Left lung (tissue), 10 donors: ENCODE measurements around the gene THRAP3. TPM values are rescaled to one million over a fixed set of nuclear protein-coding genes. Genes with fewer than 3 reads are reported as not detected.

Experiments used
- ATAC-seq: fragments of 200-7000 bp; cut with Tn5 transposase; one replicate; pipeline ENCODE4 v1.9.1; 2020; ENCODE audit warnings: moderate library complexity
- DNase-seq, 4 donors: peaks; one replicate each; pipeline ENCODE4 v3.0.0-alpha.2; 2013 to 2020
- H3K27ac ChIP-seq, 2 donors: fragments of 200-600 bp; sonication (generic) in 1 of 2; one replicate each; pipeline versions ENCODE4 v1.5.0 to v1.8.0; 2020 to 2021
- H3K27me3 ChIP-seq, 2 donors: fragments of 200-600 bp; sonication (generic) in 1 of 2; one replicate each; pipeline versions ENCODE4 v1.5.0 to v1.8.0; 2020 to 2021
- H3K36me3 ChIP-seq, 2 donors: fragments of 200-600 bp; sonication (generic) in 1 of 2; one replicate each; pipeline versions ENCODE4 v1.5.0 to v1.8.0; 2020 to 2021
- H3K4me1 ChIP-seq, 2 donors: fragments of 200-600 bp; one replicate each; pipeline ENCODE4 v1.8.0; 2021
- H3K4me3 ChIP-seq, 2 donors: fragments of 200-600 bp; sonication (generic) in 1 of 2; one replicate each; pipeline versions ENCODE4 v1.5.0 to v1.8.0; 2020 to 2021; ENCODE audit warnings: mild to moderate bottlenecking in 1 of 2
- H3K9me3 ChIP-seq, 2 donors: fragments of 200-600 bp; sonication (generic) in 1 of 2; one replicate each; pipeline versions ENCODE4 v1.5.0 to v1.8.0; 2020 to 2021
- CTCF ChIP-seq, 2 donors: fragments of 200-600 bp; sonication (generic) in 1 of 2; IDR thresholded peaks; one replicate each; pipeline versions ENCODE4 v1.5.0 to v1.8.0; 2021; ENCODE audit warnings: antibody characterized with exemption in 2 of 2
- intact Hi-C, 2 donors: fragments of 100-400 bp; cut with DNase I; formaldehyde crosslinking; loops; one replicate each; pipeline versions ENCODE4 v1.11.2 to v1.14.2; 2022
- polyA plus RNA-seq, 6 donors: library from polyadenylated mRNA; unstranded; fragments of 120-200 nt; gene quantifications; one replicate each; pipeline ENCODE4 v1.2.1, GENCODE V29; 2013; ENCODE audit not compliant: insufficient read length in 6 of 6
- total RNA-seq, 2 donors: library from RNA; stranded (reverse); fragmentation: NEBNext Ultra II Directional; extraction: Animal tissue kit (Norgen Biotek cat#: 25700); gene quantifications; one replicate each; pipeline ENCODE4 v1.2.1, GENCODE V29; 2021
- donor health status: DM: no; HTN: yes; CAD: no.
- donor health status: DM: no; HTN: no; CAD: no.

THRAP3 gene
- total and polyA plus RNA-seq, 8 donors: 86.2 to 167 (median 145) TPM

- Histone ChIP-seq H3K9me3 (no peaks in the 10 kb centered on the region), H3K36me3 (no peaks in the 10 kb centered on the region), H3K27me3 (no peaks in the 10 kb centered on the region), H3K4me3 (no peak overlapping the region), H3K27ac (peak overlapping the region in 1 of 2 donors; percentile 13), H3K4me1 (peaks cover 3 to 16% of the 10 kb centered on the region in 2 donors)
- ATAC-seq (no peak), DNase-seq (no peak)
- intact Hi-C loops: no loop called here
- no peak for TF ChIP-seq CTCF (IDR thresholded peaks at IDR 0.05)
Measured at GRCh38 chr1:36329817-36330216, 105.6 kb downstream of the THRAP3 start.

- ATAC-seq (no peak), DNase-seq (no peak)
- Histone ChIP-seq H3K27me3 (no peaks in the 10 kb centered on the region), H3K4me3 (no peak overlapping the region), H3K27ac (no peak overlapping the region), H3K4me1 (peaks cover 3 to 15% of the 10 kb centered on the region in 2 donors), H3K9me3 (no peaks in the 10 kb centered on the region), H3K36me3 (no peaks in the 10 kb centered on the region)
- intact Hi-C loops: no loop called here
- no peak for TF ChIP-seq CTCF (IDR thresholded peaks at IDR 0.05)
Measured at GRCh38 chr1:36330940-36331339, 106.7 kb downstream of the THRAP3 start.

GRCh38 chr1:36337830-36338229 is 113.6 kb downstream of the THRAP3 start:
- H3K9me3 ChIP-seq: no peaks in the 10 kb centered on the region
- H3K36me3 ChIP-seq: peaks cover 0 to 37% of the 10 kb centered on the region in 2 donors
- DNase-seq (no peak), ATAC-seq (no peak)
- H3K4me3 ChIP-seq: no peak overlapping the region
- intact Hi-C loops: no loop called here
- H3K4me1 ChIP-seq: peaks cover 0 to 34% of the 10 kb centered on the region in 2 donors
- peak overlapping the region in 1 of 2 donors; percentile 39 for H3K27ac ChIP-seq
- no peak for TF ChIP-seq CTCF (IDR thresholded peaks at IDR 0.05)
- H3K27me3 ChIP-seq: no peaks in the 10 kb centered on the region

GRCh38 chr1:36339215-36339614 is 115.0 kb downstream of the THRAP3 start:
- no peaks in the 10 kb centered on the region for H3K9me3 ChIP-seq
- no peak overlapping the region for H3K4me3 ChIP-seq
- H3K27ac ChIP-seq: peak overlapping the region in 1 of 2 donors; percentile 39
- intact Hi-C loops: no loop called here
- TF ChIP-seq CTCF (IDR thresholded peaks at IDR 0.05): no peak
- H3K27me3 ChIP-seq: no peaks in the 10 kb centered on the region
- peaks cover 0 to 51% of the 10 kb centered on the region in 2 donors for H3K36me3 ChIP-seq
- H3K4me1 ChIP-seq: peaks cover 0 to 48% of the 10 kb centered on the region in 2 donors
- no peak for ATAC-seq
- DNase-seq: no peak

- no peak for ATAC-seq
- no peak for DNase-seq
- no peak for TF ChIP-seq CTCF (IDR thresholded peaks at IDR 0.05)
- H3K4me1 ChIP-seq: peaks cover 0 to 51% of the 10 kb centered on the region in 2 donors
- no peaks in the 10 kb centered on the region for H3K9me3 ChIP-seq
- no peaks in the 10 kb centered on the region for H3K27me3 ChIP-seq
- intact Hi-C loops: loop anchor here in 1 of 2 donors (5.0 kb wide), 1 partner anchor 78 kb away; no protein-coding TSS in a partner anchor
- no peak overlapping the region for H3K4me3 ChIP-seq
- H3K27ac ChIP-seq: peak overlapping the region in 1 of 2 donors; percentile 39
- H3K36me3 ChIP-seq: peaks cover 0 to 55% of the 10 kb centered on the region in 2 donors
Measured at GRCh38 chr1:36339615-36340014, 115.4 kb downstream of the THRAP3 start.
